Neutrophil (primary cell): ENCODE measurements around the gene CHST11.

Experiments used
- H3K27ac ChIP-seq: fragments of 200-600 bp; sonication (generic); 2 replicates; pipeline ENCODE4 v1.5.1; 2016; ENCODE audit warnings: mild to moderate bottlenecking, moderate library complexity
- H3K27me3 ChIP-seq: fragments of 200-600 bp; sonication (generic); 2 replicates; pipeline ENCODE4 v1.6.0; 2016; ENCODE audit warnings: mild to moderate bottlenecking
- H3K36me3 ChIP-seq: fragments of 200-600 bp; sonication (generic); 2 replicates; pipeline ENCODE4 v1.5.1; 2017
- H3K4me1 ChIP-seq, 2 experiments: fragments of 200-600 bp in 1 of 2; sonication (generic) in 1 of 2; 1 replicate in 1 of 2; 2 replicates in 1 of 2; pipeline versions ENCODE4 v1.5.1 to v1.6.1; 2013 to 2016; ENCODE audit warnings: low read depth in 1 of 2, low read length in 1 of 2, mild to moderate bottlenecking in 1 of 2, moderate library complexity in 1 of 2; ENCODE audit not compliant: control insufficient read depth in 1 of 2, insufficient read depth in 1 of 2
- H3K4me3 ChIP-seq, 2 experiments: fragments of 200-600 bp in 1 of 2; sonication (generic) in 1 of 2; 1 replicate in 1 of 2; 2 replicates in 1 of 2; pipeline ENCODE4 v1.5.1; 2013 to 2016; ENCODE audit warnings: low read depth in 1 of 2, low read length in 1 of 2, mild to moderate bottlenecking in 1 of 2, moderate library complexity in 1 of 2
- H3K9me3 ChIP-seq: fragments of 200-600 bp; sonication (generic); 2 replicates; pipeline ENCODE4 v1.5.1; 2016
- TF ChIP-seq, protein P1 (sequence below): fragments of 200-600 bp; sonication (generic); IDR thresholded peaks from 2 replicates; pipeline ENCODE4 v1.5.1; 2016; ENCODE audit warnings: antibody characterized with exemption

The CHST11 gene

DNA sequence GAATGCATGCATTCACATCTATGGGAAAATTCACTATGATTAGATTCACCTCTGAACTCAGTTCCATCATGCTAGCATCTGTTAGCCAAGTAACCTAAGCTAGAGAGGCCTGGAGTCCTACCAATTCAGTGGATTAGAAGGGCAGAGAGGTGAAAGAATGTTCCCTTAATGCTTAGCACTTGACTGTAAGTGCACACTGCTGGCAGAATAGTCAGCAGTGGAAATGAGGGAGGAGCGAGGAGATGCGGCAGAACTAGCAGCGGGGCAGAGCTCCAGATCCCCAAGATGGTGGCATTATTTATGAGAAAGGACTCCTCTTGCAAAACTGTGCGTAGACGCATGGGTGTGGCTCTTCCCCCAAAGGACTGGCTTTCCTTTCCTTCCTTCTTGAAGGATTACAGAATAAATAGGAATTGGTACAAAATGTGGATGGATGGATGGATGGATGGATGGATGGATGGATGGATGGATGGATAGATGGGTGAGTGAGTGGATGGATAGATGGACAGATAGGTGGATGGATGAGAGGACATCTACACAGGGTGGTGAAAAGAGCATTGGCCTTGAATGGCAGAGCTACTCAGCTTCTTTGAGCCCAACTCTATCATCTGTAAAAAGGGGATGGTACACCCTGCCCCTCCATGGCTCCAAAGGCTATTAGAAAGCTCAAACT lies 227.2 kb downstream of the CHST11 start:
- H3K27me3 ChIP-seq = no peaks in the 10 kb centered on the region
- H3K27ac ChIP-seq = peak overlapping the region; percentile 92
- peak overlapping the region in 1 of 2 experiments; percentile 56 for H3K4me3 ChIP-seq
- H3K4me1 ChIP-seq = peaks cover 91 to 99% of the 10 kb centered on the region in 2 experiments
- TF ChIP-seq, protein P1, sequence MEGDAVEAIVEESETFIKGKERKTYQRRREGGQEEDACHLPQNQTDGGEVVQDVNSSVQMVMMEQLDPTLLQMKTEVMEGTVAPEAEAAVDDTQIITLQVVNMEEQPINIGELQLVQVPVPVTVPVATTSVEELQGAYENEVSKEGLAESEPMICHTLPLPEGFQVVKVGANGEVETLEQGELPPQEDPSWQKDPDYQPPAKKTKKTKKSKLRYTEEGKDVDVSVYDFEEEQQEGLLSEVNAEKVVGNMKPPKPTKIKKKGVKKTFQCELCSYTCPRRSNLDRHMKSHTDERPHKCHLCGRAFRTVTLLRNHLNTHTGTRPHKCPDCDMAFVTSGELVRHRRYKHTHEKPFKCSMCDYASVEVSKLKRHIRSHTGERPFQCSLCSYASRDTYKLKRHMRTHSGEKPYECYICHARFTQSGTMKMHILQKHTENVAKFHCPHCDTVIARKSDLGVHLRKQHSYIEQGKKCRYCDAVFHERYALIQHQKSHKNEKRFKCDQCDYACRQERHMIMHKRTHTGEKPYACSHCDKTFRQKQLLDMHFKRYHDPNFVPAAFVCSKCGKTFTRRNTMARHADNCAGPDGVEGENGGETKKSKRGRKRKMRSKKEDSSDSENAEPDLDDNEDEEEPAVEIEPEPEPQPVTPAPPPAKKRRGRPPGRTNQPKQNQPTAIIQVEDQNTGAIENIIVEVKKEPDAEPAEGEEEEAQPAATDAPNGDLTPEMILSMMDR = no peak
- H3K36me3 ChIP-seq = no peaks in the 10 kb centered on the region
- H3K9me3 ChIP-seq = no peaks in the 10 kb centered on the region

DNA sequence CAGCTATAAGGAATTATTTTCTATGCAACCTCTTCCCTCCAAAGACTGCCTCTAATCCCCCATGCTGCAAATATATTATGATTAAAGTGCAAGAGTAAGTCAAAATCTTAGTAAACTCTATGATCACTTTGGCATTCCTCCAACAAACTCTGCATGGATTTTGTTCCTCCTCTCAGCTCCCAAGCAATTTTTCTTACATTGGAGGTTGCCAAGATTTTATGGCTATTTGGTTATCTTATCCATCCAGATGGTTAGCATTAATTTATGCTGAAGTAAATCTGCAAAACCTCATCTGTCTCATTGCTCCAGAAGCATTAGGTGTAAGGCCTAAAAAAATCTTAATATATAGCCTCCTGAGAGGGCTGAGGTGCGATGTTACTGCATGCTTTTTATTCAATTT lies 228.1 kb downstream of the CHST11 start:
- no peaks in the 10 kb centered on the region for H3K36me3 ChIP-seq
- H3K27ac ChIP-seq = peak overlapping the region; percentile 92
- H3K9me3 ChIP-seq = no peaks in the 10 kb centered on the region
- H3K4me3 ChIP-seq = no peak overlapping the region
- H3K27me3 ChIP-seq = no peaks in the 10 kb centered on the region
- H3K4me1 ChIP-seq = peaks cover 95 to 100% of the 10 kb centered on the region in 2 experiments
- TF ChIP-seq, protein P1 = no peak

DNA sequence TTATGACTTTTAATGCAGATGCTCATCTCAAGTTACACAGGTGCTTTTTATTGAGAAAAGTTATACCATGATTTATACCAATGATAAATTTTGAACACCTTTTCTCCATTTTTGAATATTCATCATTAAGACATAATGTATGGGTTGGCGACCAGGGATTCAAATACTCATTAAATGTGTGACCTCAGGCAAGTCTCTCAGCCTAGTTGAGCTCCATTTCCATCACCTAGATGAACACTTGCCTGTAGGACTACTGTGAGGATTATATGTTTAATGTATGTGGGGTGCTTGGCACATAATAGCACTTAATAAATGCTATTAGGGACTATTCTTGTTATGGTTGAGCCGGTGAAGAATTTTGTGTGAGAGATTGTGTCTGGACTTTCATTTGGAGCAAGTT lies 228.6 kb downstream of the CHST11 start:
- TF ChIP-seq, protein P1 = no peak
- Histone ChIP-seq H3K4me3 (no peak overlapping the region), H3K27me3 (no peaks in the 10 kb centered on the region), H3K36me3 (no peaks in the 10 kb centered on the region), H3K9me3 (no peaks in the 10 kb centered on the region), H3K4me1 (peaks cover 95 to 100% of the 10 kb centered on the region in 2 experiments), H3K27ac (peak overlapping the region; percentile 92)

DNA sequence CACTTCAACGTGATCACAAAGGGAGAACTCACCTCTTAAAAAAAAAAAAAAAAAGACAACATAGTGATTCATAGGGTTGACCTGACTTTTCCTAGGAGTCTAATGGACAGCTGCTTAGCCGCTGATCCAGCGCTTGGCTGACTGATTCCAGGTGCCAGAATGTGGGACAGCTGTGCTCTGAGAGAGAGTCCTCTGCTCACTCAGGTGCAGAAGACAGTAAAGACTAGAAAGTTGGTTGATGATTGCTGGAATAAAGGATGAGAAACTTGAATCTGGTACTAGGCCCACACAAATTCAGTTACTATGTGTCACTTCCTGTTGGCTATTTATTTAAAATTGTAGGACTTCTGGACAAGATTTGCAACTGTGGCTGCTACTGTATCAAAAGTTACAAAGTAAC lies 229.4 kb downstream of the CHST11 start:
- Histone ChIP-seq H3K4me3 (no peak overlapping the region), H3K27ac (peak overlapping the region; percentile 92), H3K36me3 (no peaks in the 10 kb centered on the region), H3K27me3 (no peaks in the 10 kb centered on the region), H3K4me1 (peaks cover 94 to 100% of the 10 kb centered on the region in 2 experiments), H3K9me3 (no peaks in the 10 kb centered on the region)
- TF ChIP-seq, protein P1 = no peak

DNA sequence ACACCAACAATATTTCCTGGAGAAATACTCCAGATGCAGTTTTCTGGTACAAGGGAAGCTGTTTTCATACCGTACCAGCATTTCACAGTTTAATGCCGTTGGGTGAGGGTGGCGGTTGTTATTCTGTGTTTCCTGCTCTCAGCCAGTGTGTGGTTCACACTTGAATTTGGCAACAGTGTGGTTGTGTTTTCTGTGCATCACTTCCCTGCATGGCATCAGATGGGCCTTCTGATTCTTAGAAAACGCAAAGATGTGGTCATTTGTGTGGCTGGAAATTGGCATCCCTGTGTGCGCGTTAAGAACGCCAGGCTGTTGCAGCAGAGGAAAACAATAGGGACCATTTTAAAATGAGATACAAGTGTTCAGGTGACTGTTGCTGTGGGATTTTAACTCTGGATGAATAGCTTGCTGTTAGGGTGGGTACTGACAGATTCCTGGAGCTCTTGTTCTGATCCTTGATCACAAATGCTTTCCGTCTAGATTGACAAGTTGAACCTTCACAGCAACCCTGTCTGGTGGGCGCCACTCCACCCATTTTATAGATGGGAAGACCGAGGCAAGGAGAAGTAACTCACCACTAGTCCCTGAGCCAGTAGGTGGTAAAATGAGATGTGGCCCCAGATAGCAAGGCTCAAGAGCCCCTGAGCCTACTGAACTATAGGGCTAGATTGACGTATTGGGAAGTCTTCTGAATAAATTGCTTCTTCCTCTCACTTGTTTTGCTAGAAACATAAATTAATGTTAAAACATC lies 231.2 kb downstream of the CHST11 start:
- peak overlapping the region; percentile 92 for H3K27ac ChIP-seq

More for the DNA sequence above, 231.2 kb downstream of the CHST11 start:
- Histone ChIP-seq H3K27me3 (no peaks in the 10 kb centered on the region), H3K9me3 (no peaks in the 10 kb centered on the region), H3K36me3 (no peaks in the 10 kb centered on the region), H3K4me3 (peak overlapping the region; percentile 10 to 37), H3K4me1 (peaks cover 94 to 97% of the 10 kb centered on the region in 2 experiments)
- TF ChIP-seq, protein P1 = no peak
